ENCODE measurements around the gene CIDEC. TPM values are rescaled to one million over a fixed set of nuclear protein-coding genes. Genes with fewer than 3 reads are reported as not detected.

Gene CIDEC
- total RNA-seq, 3 donors from 2014 or later = 92.3 to 1,697 (median 153) TPM

DNA sequence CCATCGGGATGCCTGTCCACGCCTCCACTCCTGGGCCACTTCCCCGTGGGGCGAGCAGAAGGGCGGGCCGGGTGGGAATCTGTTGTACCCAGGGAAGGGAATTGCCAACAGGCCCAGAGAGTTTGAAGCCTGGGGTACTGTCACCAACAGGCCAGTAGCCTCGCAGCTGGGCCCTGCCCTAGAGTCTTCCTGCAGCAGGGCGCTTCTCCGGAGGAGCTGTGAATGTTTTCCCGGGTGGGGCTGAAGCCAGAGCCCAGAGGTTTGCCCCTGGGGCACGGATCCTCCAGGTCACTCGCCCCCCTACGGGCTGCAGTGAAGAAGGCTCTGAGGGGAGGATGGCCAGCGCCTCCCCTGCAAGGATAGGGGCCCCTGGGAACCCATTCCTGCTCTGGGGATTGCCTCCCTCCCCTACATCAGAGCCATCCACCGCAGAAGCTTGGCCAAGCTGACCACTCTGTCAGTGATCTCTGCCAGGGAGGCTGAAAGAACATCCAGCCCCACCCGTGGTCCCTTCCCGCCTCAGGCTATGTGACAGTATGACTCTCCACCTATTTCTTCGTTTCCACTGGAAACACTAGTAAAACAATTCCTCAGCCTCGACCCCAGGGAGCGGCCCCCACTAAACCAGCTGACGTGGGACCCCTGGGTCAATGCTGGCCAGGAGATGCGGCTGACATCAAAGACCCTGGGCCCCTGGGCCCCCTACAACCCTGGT lies 16.8 kb downstream of the CIDEC start:
- intact Hi-C loops (cut with DNase I; ENCODE audit: low total_unique reads) = no loop called here
- H3K27ac ChIP-seq = peak overlapping the region; percentile 93 to 97
- H3K27me3 ChIP-seq = no peaks in the 10 kb centered on the region
- TF ChIP-seq, protein P1, sequence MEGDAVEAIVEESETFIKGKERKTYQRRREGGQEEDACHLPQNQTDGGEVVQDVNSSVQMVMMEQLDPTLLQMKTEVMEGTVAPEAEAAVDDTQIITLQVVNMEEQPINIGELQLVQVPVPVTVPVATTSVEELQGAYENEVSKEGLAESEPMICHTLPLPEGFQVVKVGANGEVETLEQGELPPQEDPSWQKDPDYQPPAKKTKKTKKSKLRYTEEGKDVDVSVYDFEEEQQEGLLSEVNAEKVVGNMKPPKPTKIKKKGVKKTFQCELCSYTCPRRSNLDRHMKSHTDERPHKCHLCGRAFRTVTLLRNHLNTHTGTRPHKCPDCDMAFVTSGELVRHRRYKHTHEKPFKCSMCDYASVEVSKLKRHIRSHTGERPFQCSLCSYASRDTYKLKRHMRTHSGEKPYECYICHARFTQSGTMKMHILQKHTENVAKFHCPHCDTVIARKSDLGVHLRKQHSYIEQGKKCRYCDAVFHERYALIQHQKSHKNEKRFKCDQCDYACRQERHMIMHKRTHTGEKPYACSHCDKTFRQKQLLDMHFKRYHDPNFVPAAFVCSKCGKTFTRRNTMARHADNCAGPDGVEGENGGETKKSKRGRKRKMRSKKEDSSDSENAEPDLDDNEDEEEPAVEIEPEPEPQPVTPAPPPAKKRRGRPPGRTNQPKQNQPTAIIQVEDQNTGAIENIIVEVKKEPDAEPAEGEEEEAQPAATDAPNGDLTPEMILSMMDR (IDR thresholded peaks at IDR 0.05) = no peak
- TF ChIP-seq POLR2A (IDR thresholded peaks at IDR 0.05) (no peak), POLR2AphosphoS5 (IDR thresholded peaks at IDR 0.05) (no peak)
- H3K4me3 ChIP-seq = peak overlapping the region; percentile 35 to 60 (median 35)
- H3K9me3 ChIP-seq = no peaks in the 10 kb centered on the region
- peak in 1 of 2 donors; percentile 29 for DNase-seq (ENCODE audit: low spot score in 2 of 2)
- peaks cover 5 to 13% of the 10 kb centered on the region in 2 donors for H3K4me1 ChIP-seq
- H3K36me3 ChIP-seq = no peaks in the 10 kb centered on the region

DNA sequence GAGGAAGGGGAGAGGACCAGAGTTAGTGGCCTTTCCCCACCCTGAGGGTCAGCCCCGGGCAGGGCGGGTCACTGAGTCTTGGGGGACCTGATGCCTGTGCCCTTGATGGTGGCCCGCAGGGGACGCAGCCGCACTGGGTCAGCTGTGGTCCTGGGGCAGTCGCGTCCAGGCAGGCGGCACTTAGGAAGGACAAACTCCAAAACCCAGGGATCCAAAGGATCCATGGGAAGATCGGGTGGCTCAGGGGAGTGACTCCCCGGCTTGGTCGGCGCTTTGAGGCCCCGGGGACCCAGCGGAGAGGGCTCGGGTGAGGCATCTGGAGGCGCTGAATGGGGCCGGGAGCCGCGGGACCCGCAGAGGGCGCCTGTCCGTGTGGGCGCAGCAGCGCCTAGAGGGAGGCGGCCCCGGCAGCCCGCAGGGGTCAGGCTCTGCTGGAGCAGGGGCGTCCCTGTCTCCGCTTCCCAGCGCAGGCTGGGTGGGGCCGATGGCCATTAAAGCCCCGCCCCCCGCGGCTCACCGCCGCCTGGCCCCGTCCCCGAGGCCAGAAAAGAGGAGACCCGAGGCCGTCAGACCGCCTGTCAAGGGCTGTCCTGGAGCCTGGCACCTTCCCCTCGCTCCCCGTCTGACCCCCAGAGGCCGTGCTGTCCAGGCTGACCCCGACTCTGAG lies 17.5 kb downstream of the CIDEC start:
- Histone ChIP-seq H3K4me3 (peak overlapping the region; percentile 35 to 60 (median 35)), H3K4me1 (peaks cover 5 to 13% of the 10 kb centered on the region in 2 donors), H3K9me3 (no peaks in the 10 kb centered on the region), H3K27me3 (no peaks in the 10 kb centered on the region), H3K27ac (peak overlapping the region; percentile 93 to 97), H3K36me3 (no peaks in the 10 kb centered on the region)
- intact Hi-C loops (cut with DNase I; ENCODE audit: low total_unique reads) = no loop called here
- DNase-seq (ENCODE audit: low spot score in 2 of 2) = no peak
- TF ChIP-seq, protein P1 (IDR thresholded peaks at IDR 0.05) = no peak
- no peak for TF ChIP-seq POLR2A (IDR thresholded peaks at IDR 0.05)
- TF ChIP-seq POLR2AphosphoS5 (IDR thresholded peaks at IDR 0.05) = no peak

DNA sequence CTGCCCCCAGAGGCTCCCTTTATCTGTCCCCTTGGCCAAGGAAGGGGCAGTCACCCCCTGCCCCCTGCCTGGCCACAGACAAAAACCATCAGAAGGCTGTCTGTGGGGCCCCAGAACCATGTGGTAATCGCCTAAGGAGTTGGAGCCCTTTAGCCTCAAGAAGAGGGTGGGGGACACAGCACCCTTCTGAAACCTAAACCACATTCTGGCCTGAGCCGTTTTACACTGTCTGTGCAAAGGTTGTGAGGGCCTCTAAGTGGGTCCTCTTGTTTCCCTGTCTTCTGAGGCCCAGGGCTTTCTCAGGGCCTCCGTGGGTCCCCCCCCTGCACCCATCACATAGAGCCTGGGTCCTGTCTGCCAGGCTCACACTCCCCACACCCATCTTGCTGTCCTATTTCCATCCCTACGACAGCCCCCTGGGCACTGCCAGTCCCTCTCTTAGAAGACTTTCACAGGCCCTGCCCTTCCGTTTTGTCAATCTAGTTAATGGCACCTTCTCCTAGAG lies 18.4 kb downstream of the CIDEC start:
- H3K27me3 ChIP-seq = no peaks in the 10 kb centered on the region
- no peaks in the 10 kb centered on the region for H3K36me3 ChIP-seq
- intact Hi-C loops (cut with DNase I; ENCODE audit: low total_unique reads) = no loop called here
- peaks cover 5 to 13% of the 10 kb centered on the region in 2 donors for H3K4me1 ChIP-seq
- no peak for TF ChIP-seq POLR2A (IDR thresholded peaks at IDR 0.05)
- TF ChIP-seq POLR2AphosphoS5 (IDR thresholded peaks at IDR 0.05) = no peak
- TF ChIP-seq, protein P1 (IDR thresholded peaks at IDR 0.05) = no peak
- H3K27ac ChIP-seq = peak overlapping the region in 1 of 2 donors; percentile 93
- no peak overlapping the region for H3K4me3 ChIP-seq
- no peaks in the 10 kb centered on the region for H3K9me3 ChIP-seq
- DNase-seq (ENCODE audit: low spot score in 2 of 2) = no peak

DNA sequence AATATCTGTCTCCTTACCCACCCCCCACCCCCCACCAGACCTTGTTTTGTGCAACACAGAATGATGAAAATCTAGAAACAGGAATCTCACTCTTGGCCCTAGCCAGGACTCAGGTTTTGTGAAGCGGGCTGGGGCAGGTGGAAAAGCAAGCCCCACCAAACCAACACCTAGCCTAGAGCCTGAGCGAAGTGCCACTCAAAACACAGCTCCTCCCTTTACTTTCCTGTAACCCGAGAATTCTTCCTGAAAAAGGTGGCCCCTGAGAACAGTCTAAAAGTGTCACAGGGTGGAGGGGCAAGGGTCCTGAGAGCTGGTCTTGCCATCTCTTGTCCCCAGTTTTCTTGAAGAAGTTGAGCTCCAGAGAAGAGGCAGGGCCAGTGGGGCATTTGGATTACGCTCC lies 18.9 kb downstream of the CIDEC start:
- DNase-seq (ENCODE audit: low spot score in 2 of 2) = no peak
- no peaks in the 10 kb centered on the region for H3K9me3 ChIP-seq
- peaks cover 5 to 13% of the 10 kb centered on the region in 2 donors for H3K4me1 ChIP-seq
- no peak overlapping the region for H3K27ac ChIP-seq
- TF ChIP-seq POLR2AphosphoS5 (IDR thresholded peaks at IDR 0.05) = no peak
- intact Hi-C loops (cut with DNase I; ENCODE audit: low total_unique reads) = no loop called here
- H3K27me3 ChIP-seq = no peaks in the 10 kb centered on the region
- no peaks in the 10 kb centered on the region for H3K36me3 ChIP-seq
- H3K4me3 ChIP-seq = no peak overlapping the region

DNA sequence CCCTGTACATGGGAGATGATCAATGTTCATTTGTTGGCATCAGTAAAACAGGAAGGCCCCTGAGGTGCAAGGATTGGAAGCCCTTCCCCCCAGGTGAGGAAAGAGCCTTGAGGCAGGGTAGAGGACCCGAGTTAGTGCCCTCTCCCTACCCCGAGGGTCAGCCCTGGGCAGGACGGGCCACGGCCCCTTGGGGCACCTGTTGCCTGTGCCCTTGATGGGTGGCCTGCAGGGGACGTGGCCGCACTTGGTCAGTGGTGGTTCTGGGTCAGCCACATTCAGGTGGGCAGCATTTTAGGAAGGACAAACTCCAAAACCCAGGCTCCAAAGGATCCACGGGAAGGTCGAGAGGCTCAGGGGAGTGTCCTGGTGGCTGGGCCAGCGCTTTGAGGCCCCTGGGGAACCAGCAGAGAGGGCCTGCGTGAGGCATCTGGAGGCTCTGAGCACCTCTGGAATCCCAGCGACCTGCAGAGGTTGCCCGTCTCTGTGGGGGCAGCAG lies 20.5 kb downstream of the CIDEC start:
- TF ChIP-seq POLR2AphosphoS5 (IDR thresholded peaks at IDR 0.05) (no peak), POLR2A (IDR thresholded peaks at IDR 0.05) (no peak)
- TF ChIP-seq, protein P1 (IDR thresholded peaks at IDR 0.05) = no peak
- Histone ChIP-seq H3K9me3 (no peaks in the 10 kb centered on the region), H3K36me3 (no peaks in the 10 kb centered on the region), H3K4me3 (no peak overlapping the region), H3K27ac (no peak overlapping the region), H3K27me3 (no peaks in the 10 kb centered on the region), H3K4me1 (peaks cover 0 to 6% of the 10 kb centered on the region in 2 donors)
- no peak for DNase-seq (ENCODE audit: low spot score in 2 of 2)
- intact Hi-C loops (cut with DNase I; ENCODE audit: low total_unique reads) = no loop called here

All from breast epithelium (tissue), 4 donors.